CD4-positive, alpha-beta T cell treated with Interleukin-17A for 1 hour (primary cell): ENCODE data around the gene HELQ.

Experiments used
- DNase-seq: peaks from one replicate; pipeline ENCODE4 v3.0.0-alpha.2; 2020

The HELQ gene

GRCh38 chr4:83370640-83370906 is 85.0 kb downstream of the HELQ start:
- DNase-seq, result no peak

- DNase-seq, result no peak
Observed at GRCh38 chr4:83369831-83370639, 85.6 kb downstream of the HELQ start.

GRCh38 chr4:83364312-83364711 is 91.3 kb downstream of the HELQ start:
- DNase-seq, result no peak

GRCh38 chr4:83362492-83363329 is 92.9 kb downstream of the HELQ start:
- peak; percentile 10 for DNase-seq

DNA sequence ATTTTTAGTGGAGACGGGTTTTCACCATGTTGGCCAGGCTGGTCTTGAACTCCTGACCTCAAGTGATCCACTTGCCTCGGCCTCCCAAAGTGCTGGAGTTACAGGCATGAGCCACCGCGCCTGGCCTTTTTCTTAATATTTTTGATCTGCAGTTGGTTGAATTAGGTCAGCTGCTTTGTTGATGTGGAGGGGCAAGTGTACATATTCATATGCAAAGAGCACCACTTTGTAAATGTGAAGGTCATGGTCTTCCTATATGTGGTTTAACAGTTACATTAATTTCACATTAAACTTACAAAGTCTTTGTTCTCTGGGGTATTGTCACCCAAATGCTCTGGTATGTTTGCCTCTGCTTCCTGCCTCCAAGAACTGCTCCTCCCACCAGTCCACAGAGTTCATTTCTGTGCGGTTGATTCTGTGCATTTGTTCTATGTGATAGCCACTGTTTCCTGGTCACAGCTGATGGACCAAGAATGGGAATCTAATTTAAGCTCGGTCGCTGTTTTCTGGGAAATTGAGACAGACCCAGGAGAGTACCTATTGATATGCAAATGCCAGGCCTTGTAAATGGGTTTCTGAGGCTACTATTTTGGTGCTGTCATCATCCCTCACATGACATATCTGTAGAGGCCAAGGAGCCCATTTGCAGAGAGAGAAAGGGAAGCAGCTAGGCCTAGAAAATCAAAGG is 94.1 kb downstream of the HELQ start:
- DNase-seq, result no peak

- no peak for DNase-seq
Observed at GRCh38 chr4:83360018-83360417, 95.6 kb downstream of the HELQ start.

- no peak for DNase-seq
Observed at GRCh38 chr4:83358410-83358809, 97.2 kb downstream of the HELQ start.
